MCF 10A (cell line): ENCODE results near the gene CACUL1. TPM values are rescaled to one million over a fixed set of nuclear protein-coding genes. Genes with fewer than 3 reads are reported as not detected.

ENCODE experiments used
- BruUV-seq: library from RNA; stranded (reverse); fragments of 400-500 nt; replicated peaks from 2 replicates; lab custom pipeline; 2021; lab: Mats Ljungman, UMichigan
- CTCF ChIA-PET: fragments of 300-600 bp; sonication (Branson Sonifier 250); formaldehyde crosslinking; extraction: SDS; loops from one replicate; lab custom pipeline; 2021; ENCODE audit warnings: antibody characterized with exemption, inconsistent platforms; lab: Yijun Ruan, JAX
- POLR2A ChIA-PET: fragments of 300-600, 350-650 bp; sonication (Branson Sonifier 250); formaldehyde crosslinking; extraction: SDS; loops from one replicate; lab custom pipeline; 2020; ENCODE audit warnings: antibody characterized with exemption, inconsistent platforms; lab: Yijun Ruan, JAX
- DNase-seq: peaks from one replicate; pipeline ENCODE4 v3.0.0-alpha.2; 2018; ENCODE audit not compliant: unreplicated experiment
- H3K27ac Mint-ChIP-seq: one replicate; pipeline ENCODE4 v1.8.0; 2022; ENCODE audit warnings: mild to moderate bottlenecking, low read depth, mixed read lengths; ENCODE audit not compliant: unreplicated experiment
- H3K27me3 Mint-ChIP-seq: one replicate; pipeline ENCODE4 v1.8.0; 2022; ENCODE audit warnings: mixed read lengths; ENCODE audit not compliant: insufficient read depth, unreplicated experiment
- H3K36me3 Mint-ChIP-seq: one replicate; pipeline ENCODE4 v1.8.0; 2022; ENCODE audit warnings: mild to moderate bottlenecking, moderate library complexity, mixed read lengths; ENCODE audit not compliant: insufficient read depth, unreplicated experiment
- H3K4me1 Mint-ChIP-seq: one replicate; pipeline ENCODE4 v1.8.0; 2022; ENCODE audit warnings: mixed read lengths; ENCODE audit not compliant: insufficient read depth, unreplicated experiment
- H3K4me3 Mint-ChIP-seq: one replicate; pipeline ENCODE4 v1.8.0; 2022; ENCODE audit warnings: mild to moderate bottlenecking, moderate library complexity, mixed read lengths; ENCODE audit not compliant: unreplicated experiment
- H3K9me3 Mint-ChIP-seq: one replicate; pipeline ENCODE4 v1.8.0; 2022; ENCODE audit warnings: mixed read lengths; ENCODE audit not compliant: unreplicated experiment
- CTCF ChIP-seq: fragments of 200-600 bp; IDR thresholded peaks from one replicate; pipeline ENCODE4 v1.8.0; 2022; ENCODE audit warnings: antibody characterized with exemption, mild to moderate bottlenecking; ENCODE audit not compliant: unreplicated experiment
- intact Hi-C: fragments of 100-400 bp; cut with micrococcal nuclease; formaldehyde crosslinking; loops from 2 replicates; pipeline ENCODE4 v1.14.1; 2022
- total RNA-seq: library from RNA; stranded (reverse); gene quantifications from 2 replicates; pipeline ENCODE4 v1.2.3, GENCODE V29; 2022

The CACUL1 gene
- total RNA-seq, 1 experiment from 2014 or later = 45.9 TPM

DNA sequence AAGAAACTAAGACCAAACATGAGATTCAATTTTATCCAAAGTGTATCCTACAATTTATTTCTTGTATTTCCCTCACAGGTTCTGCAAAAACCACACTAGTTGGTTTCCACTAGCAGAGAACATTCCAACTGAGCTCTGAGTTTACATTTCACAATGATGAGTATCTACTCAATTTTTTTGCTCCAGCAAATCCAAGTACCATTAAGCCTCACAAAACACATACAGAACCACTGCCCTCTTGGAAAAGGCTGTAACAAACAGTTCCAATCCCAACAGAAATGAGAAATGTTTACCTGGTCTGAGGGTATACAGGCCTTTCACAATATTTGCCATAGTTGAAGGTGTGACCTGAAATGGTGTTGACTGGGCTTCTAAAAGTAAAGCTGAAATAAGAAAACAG, 59.9 kb downstream of the CACUL1 start:
- peaks cover 12% of the 10 kb centered on the region for H3K4me1 Mint-ChIP-seq
- H3K4me3 Mint-ChIP-seq = no peak overlapping the region
- H3K27ac Mint-ChIP-seq = no peak overlapping the region
- TF ChIP-seq CTCF = no peak
- ChIA-PET CTCF (interaction anchor here (0.6 to 1.5 kb wide), 3 partner anchors 24 to 126 kb away, joined by 3 to 7 read pairs (median 5); no protein-coding TSS in a partner anchor), POLR2A (interaction anchor here (1.1 to 1.5 kb wide), 2 partner anchors 11 to 13 kb away, joined by 3 to 4 read pairs; no protein-coding TSS in a partner anchor)
- H3K27me3 Mint-ChIP-seq = no peaks in the 10 kb centered on the region
- no TSS peak for BruUV-seq
- H3K9me3 Mint-ChIP-seq = no peaks in the 10 kb centered on the region
- intact Hi-C loops = no loop called here
- no peak for DNase-seq
- peaks cover 32% of the 10 kb centered on the region for H3K36me3 Mint-ChIP-seq

DNA sequence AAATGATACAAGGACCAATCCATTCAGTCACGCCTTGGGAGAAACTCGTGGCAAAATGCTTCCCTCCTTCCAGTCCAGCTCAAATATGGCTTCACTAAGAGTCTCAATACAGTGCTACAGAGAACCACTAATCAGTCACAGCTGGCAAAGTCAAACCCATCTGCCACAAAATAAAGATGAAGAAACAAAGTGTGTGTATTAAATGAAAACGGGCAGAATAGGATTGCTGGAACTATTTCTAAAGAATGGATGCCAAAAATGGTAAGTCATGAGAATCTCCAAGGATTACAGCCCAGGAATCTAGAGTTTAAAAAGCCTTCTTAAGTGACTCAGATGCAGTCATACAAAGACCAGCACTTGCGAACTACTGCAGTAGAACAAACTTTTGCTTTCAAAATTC, 61.9 kb downstream of the CACUL1 start:
- intact Hi-C loops = no loop called here
- TF ChIP-seq CTCF = no peak
- CTCF ChIA-PET = interaction anchor here (0.7 kb wide), 1 partner anchor 1197 kb away, joined by 4 read pairs; no protein-coding TSS in a partner anchor
- DNase-seq = peak; percentile 17
- Mint-ChIP-seq H3K27ac (no peak overlapping the region), H3K4me1 (peaks cover 6% of the 10 kb centered on the region), H3K36me3 (peaks cover 31% of the 10 kb centered on the region), H3K27me3 (no peaks in the 10 kb centered on the region), H3K9me3 (no peaks in the 10 kb centered on the region), H3K4me3 (no peak overlapping the region)
- POLR2A ChIA-PET = interaction anchor here (1.0 to 1.4 kb wide), 3 partner anchors 11 to 35 kb away, joined by 3 to 4 read pairs (median 3); no protein-coding TSS in a partner anchor
- no TSS peak for BruUV-seq

DNA sequence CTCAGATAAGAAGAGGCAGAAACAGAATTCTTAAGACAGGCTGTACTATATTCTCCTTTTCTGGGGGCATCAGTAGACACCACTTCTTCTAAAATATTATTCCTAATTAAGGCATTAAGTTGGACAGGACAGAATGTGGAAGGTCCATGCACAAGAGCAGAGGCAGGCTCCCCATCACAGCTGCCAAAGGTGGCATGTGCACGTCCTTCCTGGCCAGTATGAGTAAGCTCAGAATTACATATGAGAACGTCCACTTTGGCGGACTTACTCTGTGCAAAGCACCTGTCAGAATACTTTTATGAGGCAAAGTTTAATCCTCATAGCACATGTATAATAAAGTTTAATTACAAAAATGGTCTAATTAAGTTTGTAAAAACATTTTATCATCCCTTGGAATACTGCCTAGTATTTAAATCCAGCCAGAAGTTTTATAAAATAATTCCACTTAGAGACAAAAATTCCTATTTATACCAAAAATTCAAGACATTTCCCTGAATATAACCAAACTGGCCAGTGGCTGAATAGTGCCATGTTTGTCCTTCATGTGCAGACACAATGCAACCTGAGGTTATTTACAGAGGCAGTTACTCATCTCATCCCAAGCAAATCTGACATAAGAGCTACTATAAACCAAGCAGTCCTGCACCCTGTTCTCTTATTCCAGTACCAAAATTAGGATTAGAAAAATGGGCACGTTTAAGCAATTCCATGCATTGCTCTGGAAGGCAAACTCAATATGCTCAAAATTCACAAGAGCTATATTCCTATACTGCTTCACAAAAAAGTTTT, 65.5 kb downstream of the CACUL1 start:
- intact Hi-C loops = no loop called here
- H3K9me3 Mint-ChIP-seq = no peaks in the 10 kb centered on the region
- no peaks in the 10 kb centered on the region for H3K27me3 Mint-ChIP-seq
- no peak for DNase-seq
- BruUV-seq = no TSS peak
- H3K4me3 Mint-ChIP-seq = no peak overlapping the region
- TF ChIP-seq CTCF = no peak
- H3K36me3 Mint-ChIP-seq = peaks cover 52% of the 10 kb centered on the region
- CTCF ChIA-PET = interaction anchor here (0.8 to 1.1 kb wide), 3 partner anchors 31 to 337 kb away, joined by 3 to 5 read pairs (median 3); no protein-coding TSS in a partner anchor
- H3K4me1 Mint-ChIP-seq = peaks cover 6% of the 10 kb centered on the region
- H3K27ac Mint-ChIP-seq = no peak overlapping the region
- POLR2A ChIA-PET = interaction anchor here (1.0 kb wide), 1 partner anchor 18 kb away, joined by 6 read pairs; no protein-coding TSS in a partner anchor

DNA sequence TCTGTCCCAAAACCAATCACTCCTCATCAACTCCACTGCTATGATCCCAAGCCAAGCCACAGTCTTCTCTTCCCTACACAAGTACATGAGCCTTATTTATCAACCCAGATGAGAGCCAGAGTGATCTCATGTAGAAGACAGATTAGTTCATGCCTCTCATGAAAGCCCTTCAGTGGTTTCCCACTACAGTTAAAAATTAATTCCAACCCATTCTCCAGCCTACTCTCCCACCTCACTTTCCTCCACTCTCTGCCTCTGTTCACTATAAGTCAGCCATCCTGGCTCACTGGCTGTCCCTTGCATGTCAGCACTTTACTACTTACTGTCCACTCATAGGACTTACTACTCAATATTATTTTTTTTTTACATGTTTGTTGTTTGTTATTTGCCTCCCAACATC, 67.3 kb downstream of the CACUL1 start:
- no TSS peak for BruUV-seq
- peaks cover 60% of the 10 kb centered on the region for H3K36me3 Mint-ChIP-seq
- CTCF ChIA-PET = interaction anchor here (0.6 to 0.9 kb wide), 2 partner anchors 13 to 758 kb away, joined by 3 to 5 read pairs; no protein-coding TSS in a partner anchor

More for the DNA sequence above, 67.3 kb downstream of the CACUL1 start:
- H3K27ac Mint-ChIP-seq = no peak overlapping the region
- no peak for TF ChIP-seq CTCF
- no peak for DNase-seq
- intact Hi-C loops = no loop called here
- H3K4me3 Mint-ChIP-seq = no peak overlapping the region
- H3K9me3 Mint-ChIP-seq = no peaks in the 10 kb centered on the region
- no peaks in the 10 kb centered on the region for H3K27me3 Mint-ChIP-seq
- H3K4me1 Mint-ChIP-seq = no peaks in the 10 kb centered on the region
- POLR2A ChIA-PET = no interaction called here
